ENCODE data around the gene LRBA. TPM values are rescaled to one million over a fixed set of nuclear protein-coding genes. Genes with fewer than 3 reads are reported as not detected.

Gene LRBA
- total and polyA plus RNA-seq, 2 of the 4 experiments (the other 2 are of a cell fraction) = 10.2 to 51.6 TPM

GRCh38 chr4:150909116-150909515 is 106.0 kb downstream of the LRBA start:
- Histone ChIP-seq H3K4me1 (ENCODE audit: control insufficient read depth, insufficient read depth, low read length) (no peaks in the 10 kb centered on the region), H2BK5ac (ENCODE audit: low read depth, low read length, poor library complexity, severe bottlenecking) (no peak overlapping the region), H4K20me1 (ENCODE audit: insufficient read depth, low read length) (no peaks in the 10 kb centered on the region), H3K56ac (ENCODE audit: extremely low read depth, insufficient read depth, low read length) (no peak overlapping the region), H2BK120ac (ENCODE audit: low read depth, low read length) (no peak overlapping the region), H3K27ac (ENCODE audit: insufficient read depth, low read length) (no peak overlapping the region), H4K5ac (ENCODE audit: low read depth, low read length) (no peak overlapping the region), H3K18ac (ENCODE audit: low read depth, low read length) (no peak overlapping the region), H3K36me3 (ENCODE audit: control insufficient read depth, insufficient read depth, low read length) (no peaks in the 10 kb centered on the region), H2BK15ac (ENCODE audit: low read depth, low read length) (no peak overlapping the region), H3K4me2 (ENCODE audit: low read depth, low read length) (no peak overlapping the region), H2BK20ac (ENCODE audit: low read depth, low read length) (no peak overlapping the region), H3K4me3 (ENCODE audit: insufficient read depth, low read depth, low read length) (no peak overlapping the region), H3K79me1 (ENCODE audit: low read depth in 1 of 2, low read length in 2 of 2) (no peaks in the 10 kb centered on the region), H3K9me1 (ENCODE audit: insufficient read depth, low read length) (no peaks in the 10 kb centered on the region), H3K23ac (ENCODE audit: low read depth, low read length) (no peak overlapping the region), H3K9ac (ENCODE audit: low read depth, low read length) (no peak overlapping the region), H2AFZ (replicated peaks; ENCODE audit: low read length, poor library complexity) (no peak overlapping the region), H4K8ac (ENCODE audit: low read depth in 2 of 2, low read length in 2 of 2) (no peak overlapping the region), H3K9me3 (ENCODE audit: control insufficient read depth, insufficient read depth, low read length) (no peaks in the 10 kb centered on the region), H3K14ac (replicated peaks; ENCODE audit: low read depth, low read length) (no peak overlapping the region), H3K4ac (ENCODE audit: low read depth, low read length) (no peak overlapping the region), H4K91ac (ENCODE audit: insufficient read depth, low read depth, low read length) (no peak overlapping the region), H3K27me3 (ENCODE audit: control insufficient read depth, insufficient read depth, low read length) (no peaks in the 10 kb centered on the region), H2AK9ac (replicated peaks; ENCODE audit: low read depth, low read length, poor library complexity) (no peak overlapping the region), H2AK5ac (ENCODE audit: low read depth, low read length) (no peak overlapping the region)
- no TSS peak for BruUV-seq (replicated peaks)
- dilution Hi-C loops (cut with HindIII; ENCODE audit: low sequenced_read_pairs, unreplicated experiment) = no loop called here
- WGBS, 2 experiments (ENCODE audit: extremely low coverage in 2 of 2, insufficient read length in 1 of 2) = 100% methylated on average over 1 of the region's 3 CpGs; no CpG with 5 or more reads in 1 of the 2 experiments
- TF ChIP-seq MAZ (IDR thresholded peaks at IDR 0.05; ENCODE audit: borderline replicate concordance, low read depth, low read length) (no peak), POLR2A (IDR thresholded peaks at IDR 0.05; ENCODE audit: low read depth, low read length) (no peak), BHLHE40 (IDR thresholded peaks at IDR 0.05; ENCODE audit: low read depth, low read length) (no peak), RFX5 (IDR thresholded peaks at IDR 0.05; ENCODE audit: low read depth, low read length) (no peak), USF2 (IDR thresholded peaks at IDR 0.05; ENCODE audit: low read depth, low read length) (no peak), CTCF (conservative IDR thresholded peaks at IDR 0.05; ENCODE audit: low read depth, low read length) (no peak), MXI1 (IDR thresholded peaks at IDR 0.05; ENCODE audit: borderline replicate concordance, low read depth, low read length) (no peak), ELK1 (IDR thresholded peaks at IDR 0.05; ENCODE audit: borderline replicate concordance, low read depth, low read length) (no peak), NFE2L2 (IDR thresholded peaks at IDR 0.05; ENCODE audit: low read depth, low read length) (no peak), RAD21 (IDR thresholded peaks at IDR 0.05; ENCODE audit: low read length) (no peak), MAFK (IDR thresholded peaks at IDR 0.05; ENCODE audit: low read depth, low read length) (no peak), RCOR1 (IDR thresholded peaks at IDR 0.05; ENCODE audit: insufficient replicate concordance, low read length) (no peak), FOS (IDR thresholded peaks at IDR 0.05; ENCODE audit: low read depth, low read length) (no peak), CEBPB (IDR thresholded peaks at IDR 0.05; ENCODE audit: low read depth, low read length) (no peak), SMC3 (IDR thresholded peaks at IDR 0.05; ENCODE audit: low read depth, low read length) (no peak), CHD1 (IDR thresholded peaks at IDR 0.05; ENCODE audit: low read depth, low read length) (no peak)
- intact Hi-C loops (cut with micrococcal nuclease) = no loop called here
- DNase-seq (no peak), ATAC-seq (ENCODE audit: low read depth) (no peak)
- POLR2A ChIA-PET (ENCODE audit: unreplicated experiment) = no interaction called here
- CTCF ChIA-PET = no interaction called here
- in situ Hi-C loops (cut with MboI; ENCODE audit: low sequenced_read_pairs) = no loop called here
